Measurements from ENCODE around the gene PEX11A.
A peak's percentile ranks its signal among the peaks of the same experiment; 100 is the strongest.

PEX11A gene

GRCh38 chr15:89641053-89641452 lies 49.5 kb downstream of the PEX11A start:
- H3K36me3 ChIP-seq (replicated peaks in 1 of 2; ENCODE audit: control insufficient read depth in 2 of 2, insufficient read depth in 2 of 2, low read length in 2 of 2): peaks cover 18 to 33% of the 10 kb centered on the region in 2 donors
- H3K79me1 ChIP-seq (ENCODE audit: low read depth, low read length): no peaks in the 10 kb centered on the region
- no peak overlapping the region for H3K4ac ChIP-seq (ENCODE audit: low read length)
- no peak overlapping the region for H3K18ac ChIP-seq (ENCODE audit: low read length)
- no peak overlapping the region for H3K9ac ChIP-seq (ENCODE audit: low read depth, low read length, poor library complexity)
- H3K4me3 ChIP-seq (ENCODE audit: low read length in 2 of 2): no peak overlapping the region
- H2BK15ac ChIP-seq (ENCODE audit: low read length): no peak overlapping the region
- H3K14ac ChIP-seq (ENCODE audit: low read length): no peak overlapping the region
- H4K8ac ChIP-seq (ENCODE audit: low read depth, low read length): no peak overlapping the region
- no peaks in the 10 kb centered on the region for H3K4me1 ChIP-seq (ENCODE audit: control insufficient read depth in 2 of 2, insufficient read depth in 1 of 2, low read depth in 1 of 2, low read length in 2 of 2)
- no peak overlapping the region for H3K27ac ChIP-seq (replicated peaks; ENCODE audit: low read length)
- H2AFZ ChIP-seq (ENCODE audit: low read length): no peak overlapping the region
- no peak overlapping the region for H2BK120ac ChIP-seq (ENCODE audit: low read depth, low read length)
- H2BK12ac ChIP-seq (ENCODE audit: low read length): no peak overlapping the region
- no peak overlapping the region for H4K91ac ChIP-seq (ENCODE audit: low read depth, low read length, poor library complexity)
- no peak for DNase-seq (ENCODE audit: low spot score)
- H3K27me3 ChIP-seq (ENCODE audit: control insufficient read depth in 3 of 3, insufficient read depth in 3 of 3, low read depth in 1 of 3, low read length in 3 of 3): no peaks in the 10 kb centered on the region
- H2AK5ac ChIP-seq (ENCODE audit: low read depth, low read length): no peak overlapping the region
- peaks cover 0 to 4% of the 10 kb centered on the region in 2 donors for H3K9me3 ChIP-seq (replicated peaks in 1 of 2; ENCODE audit: control insufficient read depth in 2 of 2, insufficient read depth in 1 of 2, low read depth in 1 of 2, low read length in 2 of 2)
- H2BK5ac ChIP-seq (ENCODE audit: low read length): no peak overlapping the region
- no CpG with 5 or more reads among the region's 5 CpGs for WGBS, 2 donors (ENCODE audit: extremely low coverage in 2 of 2, insufficient read length in 2 of 2, insufficient replicate concordance in 1 of 2)
- H3K4me2 ChIP-seq (ENCODE audit: insufficient read depth, low read length, poor library complexity, severe bottlenecking): no peak overlapping the region
- H3K23ac ChIP-seq (ENCODE audit: low read depth, low read length, poor library complexity): no peak overlapping the region

GRCh38 chr15:89640245-89640644 lies 50.3 kb downstream of the PEX11A start:
- Histone ChIP-seq H3K4me3 (ENCODE audit: low read length in 2 of 2) (no peak overlapping the region), H2BK12ac (ENCODE audit: low read length) (no peak overlapping the region), H2BK120ac (ENCODE audit: low read depth, low read length) (no peak overlapping the region), H3K4me1 (ENCODE audit: control insufficient read depth in 2 of 2, insufficient read depth in 1 of 2, low read depth in 1 of 2, low read length in 2 of 2) (no peaks in the 10 kb centered on the region), H3K27me3 (ENCODE audit: control insufficient read depth in 3 of 3, insufficient read depth in 3 of 3, low read depth in 1 of 3, low read length in 3 of 3) (no peaks in the 10 kb centered on the region), H2BK5ac (ENCODE audit: low read length) (no peak overlapping the region), H3K18ac (ENCODE audit: low read length) (no peak overlapping the region), H3K27ac (replicated peaks; ENCODE audit: low read length) (no peak overlapping the region), H3K36me3 (replicated peaks in 1 of 2; ENCODE audit: control insufficient read depth in 2 of 2, insufficient read depth in 2 of 2, low read length in 2 of 2) (peaks cover 17 to 30% of the 10 kb centered on the region in 2 donors), H3K9ac (ENCODE audit: low read depth, low read length, poor library complexity) (no peak overlapping the region), H4K8ac (ENCODE audit: low read depth, low read length) (no peak overlapping the region), H2AK5ac (ENCODE audit: low read depth, low read length) (no peak overlapping the region), H3K79me1 (ENCODE audit: low read depth, low read length) (no peaks in the 10 kb centered on the region), H2AFZ (ENCODE audit: low read length) (no peak overlapping the region), H3K4me2 (ENCODE audit: insufficient read depth, low read length, poor library complexity, severe bottlenecking) (no peak overlapping the region), H2BK15ac (ENCODE audit: low read length) (no peak overlapping the region), H3K9me3 (replicated peaks in 1 of 2; ENCODE audit: control insufficient read depth in 2 of 2, insufficient read depth in 1 of 2, low read depth in 1 of 2, low read length in 2 of 2) (peaks cover 0 to 4% of the 10 kb centered on the region in 2 donors), H3K4ac (ENCODE audit: low read length) (no peak overlapping the region), H4K91ac (ENCODE audit: low read depth, low read length, poor library complexity) (no peak overlapping the region), H3K14ac (ENCODE audit: low read length) (no peak overlapping the region), H3K23ac (ENCODE audit: low read depth, low read length, poor library complexity) (no peak overlapping the region)
- no peak for DNase-seq (ENCODE audit: low spot score)
- no CpG with 5 or more reads among the region's 5 CpGs for WGBS, 2 donors (ENCODE audit: extremely low coverage in 2 of 2, insufficient read length in 2 of 2, insufficient replicate concordance in 1 of 2)

DNA sequence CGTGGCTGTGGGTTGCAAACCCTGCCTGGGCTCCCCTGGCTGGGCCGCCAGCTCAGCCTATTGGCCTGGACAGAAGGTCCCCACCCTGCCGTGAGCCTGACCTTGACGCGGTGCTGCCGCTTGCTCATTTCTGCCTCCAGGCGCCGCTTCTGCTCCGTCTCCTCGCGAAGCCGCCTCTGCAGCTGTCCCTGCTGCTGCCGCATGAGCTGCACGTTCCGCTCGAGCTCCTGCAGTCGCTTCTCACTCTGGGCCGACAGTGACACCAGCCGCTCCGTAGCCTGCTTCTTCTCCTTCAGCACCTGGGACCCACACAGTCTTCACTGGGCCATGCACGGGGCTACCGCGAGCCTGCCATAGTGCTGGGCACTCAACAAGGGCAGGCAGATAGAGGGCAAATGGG lies 57.0 kb downstream of the PEX11A start:
- peaks cover 46 to 51% of the 10 kb centered on the region in 2 donors for H3K36me3 ChIP-seq (replicated peaks in 1 of 2; ENCODE audit: control insufficient read depth in 2 of 2, insufficient read depth in 2 of 2, low read length in 2 of 2)

DNA sequence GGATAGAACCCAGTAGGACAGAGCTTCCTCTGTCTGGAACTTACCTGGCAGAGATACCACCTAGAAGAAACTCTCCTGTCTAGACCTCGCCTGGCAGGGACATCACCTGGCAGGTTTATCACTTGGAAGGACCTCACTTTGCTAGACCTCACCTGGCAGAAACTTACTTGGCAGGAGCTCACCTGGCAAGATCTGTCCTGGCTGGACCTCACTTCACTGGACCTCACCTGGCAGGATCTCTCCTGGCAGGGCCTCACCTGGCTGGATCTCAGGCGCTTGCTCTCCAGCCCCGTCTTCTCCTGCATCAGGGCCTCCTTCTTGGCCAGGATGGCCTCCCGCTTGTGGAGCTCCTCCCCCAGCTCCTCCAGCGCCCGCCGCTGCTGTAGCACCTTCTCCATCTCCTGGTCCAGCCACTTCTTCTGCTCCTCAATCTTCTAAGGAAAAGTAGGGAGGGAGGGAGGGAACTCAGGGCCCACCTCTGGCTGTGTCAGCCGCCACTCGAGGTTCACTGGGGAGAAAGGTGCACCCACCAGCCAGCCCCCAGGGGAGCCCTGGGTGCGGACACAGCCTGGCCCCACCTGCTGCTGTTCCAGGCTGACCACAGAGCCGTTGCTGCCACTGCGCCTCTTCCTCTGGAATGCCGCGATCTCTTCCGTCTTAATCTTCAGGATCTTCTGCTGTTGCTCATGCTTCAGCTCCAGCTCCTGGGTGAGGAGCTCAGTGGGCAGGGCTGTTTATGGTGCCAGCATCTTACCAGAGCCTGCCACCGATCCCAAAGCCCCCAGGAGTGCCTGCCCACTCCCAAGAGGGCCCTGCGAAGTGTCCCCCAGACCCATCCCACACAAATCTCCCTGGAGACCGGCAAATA lies 57.8 kb downstream of the PEX11A start:
- no peak overlapping the region for H3K4ac ChIP-seq (ENCODE audit: low read length)
- no peaks in the 10 kb centered on the region for H3K4me1 ChIP-seq (ENCODE audit: control insufficient read depth in 2 of 2, insufficient read depth in 1 of 2, low read depth in 1 of 2, low read length in 2 of 2)
- no peak overlapping the region for H3K18ac ChIP-seq (ENCODE audit: low read length)
- no peak overlapping the region for H3K14ac ChIP-seq (ENCODE audit: low read length)
- H2AK5ac ChIP-seq (ENCODE audit: low read depth, low read length): no peak overlapping the region
- H3K4me2 ChIP-seq (ENCODE audit: insufficient read depth, low read length, poor library complexity, severe bottlenecking): no peak overlapping the region
- no peak overlapping the region for H2BK120ac ChIP-seq (ENCODE audit: low read depth, low read length)
- no peak overlapping the region for H2BK12ac ChIP-seq (ENCODE audit: low read length)
- H2AFZ ChIP-seq (ENCODE audit: low read length): no peak overlapping the region
- peaks cover 53 to 59% of the 10 kb centered on the region in 2 donors for H3K36me3 ChIP-seq (replicated peaks in 1 of 2; ENCODE audit: control insufficient read depth in 2 of 2, insufficient read depth in 2 of 2, low read length in 2 of 2)
- no peak overlapping the region for H3K9ac ChIP-seq (ENCODE audit: low read depth, low read length, poor library complexity)
- H2BK5ac ChIP-seq (ENCODE audit: low read length): no peak overlapping the region
- peaks cover 15 to 31% of the 10 kb centered on the region in 2 donors for H3K9me3 ChIP-seq (replicated peaks in 1 of 2; ENCODE audit: control insufficient read depth in 2 of 2, insufficient read depth in 1 of 2, low read depth in 1 of 2, low read length in 2 of 2)
- no peak overlapping the region for H2BK15ac ChIP-seq (ENCODE audit: low read length)
- no peak overlapping the region for H4K8ac ChIP-seq (ENCODE audit: low read depth, low read length)
- no peaks in the 10 kb centered on the region for H3K79me1 ChIP-seq (ENCODE audit: low read depth, low read length)
- no peak overlapping the region for H3K4me3 ChIP-seq (ENCODE audit: low read length in 2 of 2)
- no CpG with 5 or more reads among the region's 18 CpGs for WGBS, 2 donors (ENCODE audit: extremely low coverage in 2 of 2, insufficient read length in 2 of 2, insufficient replicate concordance in 1 of 2)
- H3K27me3 ChIP-seq (ENCODE audit: control insufficient read depth in 3 of 3, insufficient read depth in 3 of 3, low read depth in 1 of 3, low read length in 3 of 3): no peaks in the 10 kb centered on the region
- no peak overlapping the region for H3K27ac ChIP-seq (replicated peaks; ENCODE audit: low read length)
- no peak overlapping the region for H3K23ac ChIP-seq (ENCODE audit: low read depth, low read length, poor library complexity)
- no peak overlapping the region for H4K91ac ChIP-seq (ENCODE audit: low read depth, low read length, poor library complexity)
- no peak for DNase-seq (ENCODE audit: low spot score)

More for the DNA sequence above, 57.0 kb downstream of the PEX11A start:
- Histone ChIP-seq H3K27me3 (ENCODE audit: control insufficient read depth in 3 of 3, insufficient read depth in 3 of 3, low read depth in 1 of 3, low read length in 3 of 3) (no peaks in the 10 kb centered on the region), H3K14ac (ENCODE audit: low read length) (no peak overlapping the region), H3K18ac (ENCODE audit: low read length) (no peak overlapping the region), H2BK120ac (ENCODE audit: low read depth, low read length) (no peak overlapping the region), H3K4me1 (ENCODE audit: control insufficient read depth in 2 of 2, insufficient read depth in 1 of 2, low read depth in 1 of 2, low read length in 2 of 2) (no peaks in the 10 kb centered on the region), H3K4ac (ENCODE audit: low read length) (no peak overlapping the region), H2AFZ (ENCODE audit: low read length) (no peak overlapping the region), H3K4me3 (ENCODE audit: low read length in 2 of 2) (peak overlapping the region in 1 of 2 donors; percentile 29), H4K91ac (ENCODE audit: low read depth, low read length, poor library complexity) (no peak overlapping the region), H2BK12ac (ENCODE audit: low read length) (no peak overlapping the region), H3K9me3 (replicated peaks in 1 of 2; ENCODE audit: control insufficient read depth in 2 of 2, insufficient read depth in 1 of 2, low read depth in 1 of 2, low read length in 2 of 2) (peaks cover 15 to 31% of the 10 kb centered on the region in 2 donors), H2BK15ac (ENCODE audit: low read length) (no peak overlapping the region), H2BK5ac (ENCODE audit: low read length) (no peak overlapping the region), H4K8ac (ENCODE audit: low read depth, low read length) (no peak overlapping the region), H3K4me2 (ENCODE audit: insufficient read depth, low read length, poor library complexity, severe bottlenecking) (no peak overlapping the region), H2AK5ac (ENCODE audit: low read depth, low read length) (no peak overlapping the region), H3K27ac (replicated peaks; ENCODE audit: low read length) (no peak overlapping the region), H3K23ac (ENCODE audit: low read depth, low read length, poor library complexity) (no peak overlapping the region), H3K79me1 (ENCODE audit: low read depth, low read length) (no peaks in the 10 kb centered on the region), H3K9ac (ENCODE audit: low read depth, low read length, poor library complexity) (no peak overlapping the region)
- DNase-seq (ENCODE audit: low spot score): no peak
- no CpG with 5 or more reads among the region's 23 CpGs for WGBS, 2 donors (ENCODE audit: extremely low coverage in 2 of 2, insufficient read length in 2 of 2, insufficient replicate concordance in 1 of 2)

Measured in neuronal stem cell (in vitro differentiated cells).